Stimulated activated CD4-positive, alpha-beta T cell treated with anti-CD3 and anti-CD28 coated beads, Interleukin-1b, Interleukin-23, amount 100 ng/mL, for 24 hours (primary cell): ENCODE data around the gene SLC35E1.
A peak's percentile ranks its signal among the peaks of the same experiment; 100 is the strongest.

Source experiments
- DNase-seq, 4 experiments: peaks; one replicate each; pipeline ENCODE4 v3.0.0-alpha.2; 2020; ENCODE audit warnings: low read depth in 4 of 4, low spot score in 1 of 4

SLC35E1 gene

GRCh38 chr19:16582486-16583261 is 10.5 kb upstream of the SLC35E1 start:
- DNase-seq = no peak

DNA sequence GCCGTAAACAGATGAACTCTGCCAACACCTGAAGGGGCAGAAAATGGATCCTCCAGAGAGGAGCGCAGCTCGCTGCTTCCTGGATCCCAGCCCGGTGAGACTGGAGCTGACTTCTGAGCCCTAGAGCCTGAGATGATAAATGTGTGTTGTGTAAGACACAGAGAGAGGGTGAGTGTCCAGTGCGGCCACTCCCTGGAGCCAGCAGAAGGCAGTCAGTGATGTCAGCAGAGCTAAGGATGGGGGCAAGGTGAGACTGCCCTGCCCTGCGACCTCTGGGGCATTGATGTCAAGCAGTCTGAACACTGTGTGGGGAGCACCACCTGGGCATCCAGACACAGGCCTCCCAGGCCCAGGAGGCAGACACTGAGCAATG is 9.7 kb upstream of the SLC35E1 start:
- no peak for DNase-seq

DNA sequence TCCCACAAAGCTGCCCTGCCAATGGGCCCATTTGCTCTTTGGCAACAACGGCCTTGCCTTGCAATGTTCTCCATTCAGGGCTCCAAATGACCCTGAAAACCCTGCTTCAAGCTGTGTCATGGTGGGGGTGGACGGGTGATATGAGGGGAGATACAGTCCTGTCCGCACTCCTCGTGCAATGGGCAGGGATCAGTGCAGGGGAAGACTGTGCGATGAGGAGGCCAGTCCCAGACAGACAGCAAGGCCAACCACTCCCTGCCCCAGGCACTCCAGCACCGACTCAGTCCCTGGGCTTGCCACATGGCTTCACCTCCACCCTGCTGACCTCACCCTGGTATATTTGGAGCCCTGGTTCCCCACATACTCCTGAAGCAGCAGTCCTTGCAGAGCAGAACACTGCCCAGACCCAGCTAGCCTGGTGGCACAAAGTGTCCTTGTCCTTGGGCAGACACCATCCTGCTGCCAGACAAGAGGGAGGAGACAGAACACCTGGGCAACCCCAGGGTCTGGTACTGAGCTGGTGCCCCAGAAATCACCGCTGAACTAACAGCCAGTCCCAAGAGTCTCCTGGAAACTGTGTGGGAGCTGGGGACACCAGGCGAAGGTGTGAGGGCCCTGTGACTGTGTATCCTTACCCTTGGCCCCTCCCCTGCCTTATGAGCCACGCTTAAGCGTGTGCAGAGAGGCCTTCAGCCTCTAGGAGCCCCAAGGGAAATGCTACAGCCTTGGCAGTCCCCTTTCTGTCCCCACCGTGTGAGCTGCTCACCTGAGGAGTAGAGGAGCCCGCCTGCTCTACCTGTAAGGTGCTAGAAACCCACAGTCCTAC is 9.1 kb upstream of the SLC35E1 start:
- no peak for DNase-seq

GRCh38 chr19:16579381-16579780 is 7.2 kb upstream of the SLC35E1 start:
- no peak for DNase-seq

- no peak for DNase-seq
Measured at GRCh38 chr19:16577531-16577985, 5.3 kb upstream of the SLC35E1 start.

GRCh38 chr19:16576690-16577530 is 4.7 kb upstream of the SLC35E1 start:
- DNase-seq = no peak

- DNase-seq = no peak
Measured at GRCh38 chr19:16575861-16576689, 3.9 kb upstream of the SLC35E1 start.

- no peak for DNase-seq
Measured at GRCh38 chr19:16575282-16575681, 3.1 kb upstream of the SLC35E1 start.

DNA sequence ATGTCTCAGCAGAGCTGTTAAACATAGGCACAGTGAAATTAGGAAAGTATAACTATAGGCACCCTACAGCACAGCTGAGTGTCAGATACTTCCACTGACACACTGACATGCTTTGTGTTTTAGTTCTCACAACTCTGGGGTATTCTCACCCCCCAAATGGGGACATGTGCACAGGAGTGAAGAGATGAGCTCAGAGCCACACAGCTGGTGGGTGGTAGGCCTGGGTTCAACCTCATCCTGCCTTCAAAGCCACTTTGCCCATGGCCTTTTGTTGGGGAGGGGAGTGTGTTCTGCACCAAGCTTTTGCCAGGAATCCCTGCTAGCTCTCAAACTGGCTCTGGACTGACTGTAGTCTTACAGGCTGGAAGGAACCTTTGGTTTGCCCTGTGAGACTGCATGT is 1.7 kb upstream of the SLC35E1 start:
- DNase-seq = no peak

DNA sequence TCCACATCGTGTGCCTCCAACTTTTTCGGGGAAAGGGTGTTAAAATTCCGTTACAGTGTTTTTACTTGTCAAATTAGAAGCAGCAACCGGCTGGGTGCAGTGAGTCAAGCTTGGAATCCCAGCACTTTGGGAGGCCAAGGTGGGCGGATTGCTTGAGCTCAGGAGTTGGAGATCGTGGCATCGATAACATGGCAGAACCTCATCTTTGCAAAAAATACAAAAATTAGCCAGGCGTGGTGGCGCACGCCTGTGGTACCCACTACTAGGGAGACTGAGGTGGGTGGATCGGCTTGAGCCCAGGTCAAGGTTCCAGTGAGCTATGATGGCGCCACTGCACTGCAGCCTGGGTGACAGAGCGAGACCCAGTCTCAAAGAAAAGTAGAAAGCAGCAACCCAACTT is 1.1 kb upstream of the SLC35E1 start:
- DNase-seq = no peak

DNA sequence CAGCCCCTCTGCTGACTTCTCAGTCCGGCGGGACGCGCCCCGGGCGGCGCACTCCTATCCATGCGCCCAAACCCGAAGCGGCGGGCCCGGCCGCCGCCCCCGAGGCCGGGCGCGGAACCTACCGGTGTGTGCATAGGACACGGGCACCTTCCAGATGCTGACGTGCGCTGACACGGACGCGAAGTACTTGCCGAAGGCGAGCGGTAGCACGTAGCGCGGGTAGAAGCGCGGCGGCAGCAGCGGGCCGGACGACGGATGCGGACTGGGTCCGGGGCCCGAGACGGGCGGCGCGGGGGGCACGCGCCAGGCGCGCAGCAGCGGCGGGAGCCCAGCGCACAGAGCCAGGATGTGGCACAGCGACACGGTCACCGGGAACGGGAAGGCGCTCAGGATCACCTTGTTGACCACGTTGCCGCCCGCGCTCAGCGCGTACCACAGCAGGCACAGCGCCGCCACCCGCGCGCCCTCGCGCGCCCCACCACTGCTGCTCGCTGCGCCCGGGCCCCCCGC is 338 bp downstream of the SLC35E1 start:
- DNase-seq = peak in 1 of 4 experiments; percentile 28

GRCh38 chr19:16571283-16571682 is 932 bp downstream of the SLC35E1 start:
- no peak for DNase-seq

- no peak for DNase-seq
Measured at GRCh38 chr19:16569609-16570320, 2.5 kb downstream of the SLC35E1 start.

DNA sequence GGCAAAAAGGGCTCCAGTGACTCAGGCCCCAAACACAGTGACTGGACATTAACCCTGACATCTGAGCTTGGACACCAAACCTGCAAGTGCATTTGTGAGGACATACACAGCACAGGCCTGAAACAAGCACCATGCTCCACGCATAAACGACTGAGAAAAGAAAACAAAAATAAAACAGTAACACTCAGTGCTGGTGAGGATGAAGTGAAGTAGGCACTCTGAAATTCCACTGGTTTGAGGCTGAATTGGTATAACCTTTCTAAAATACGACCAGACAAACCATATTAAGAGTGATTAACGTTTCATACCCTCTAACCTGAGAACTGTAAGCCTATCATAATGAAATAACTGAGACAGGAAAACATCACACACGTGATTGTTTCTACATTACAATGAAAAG is 5.5 kb downstream of the SLC35E1 start:
- no peak for DNase-seq

DNA sequence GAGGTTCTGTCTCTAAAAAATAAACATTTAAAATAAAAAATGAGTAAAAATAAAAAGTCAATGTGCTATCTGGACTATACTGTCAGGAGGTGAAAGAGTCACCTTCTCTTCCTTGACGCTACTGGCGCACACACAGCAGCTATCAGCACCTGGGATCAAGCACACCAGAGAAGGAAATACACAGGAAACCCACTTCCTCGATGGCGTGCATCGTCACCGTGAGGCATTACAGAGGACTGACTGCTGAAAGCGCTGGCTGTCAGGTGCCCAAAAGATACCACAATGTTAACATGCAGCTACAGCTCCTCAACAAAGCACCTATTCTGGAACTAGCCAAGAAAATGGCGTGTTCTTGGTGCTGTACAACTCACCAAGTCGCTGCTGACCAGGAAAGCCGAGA is 6.1 kb downstream of the SLC35E1 start:
- DNase-seq = no peak

GRCh38 chr19:16564842-16565241 is 7.4 kb downstream of the SLC35E1 start:
- no peak for DNase-seq

DNA sequence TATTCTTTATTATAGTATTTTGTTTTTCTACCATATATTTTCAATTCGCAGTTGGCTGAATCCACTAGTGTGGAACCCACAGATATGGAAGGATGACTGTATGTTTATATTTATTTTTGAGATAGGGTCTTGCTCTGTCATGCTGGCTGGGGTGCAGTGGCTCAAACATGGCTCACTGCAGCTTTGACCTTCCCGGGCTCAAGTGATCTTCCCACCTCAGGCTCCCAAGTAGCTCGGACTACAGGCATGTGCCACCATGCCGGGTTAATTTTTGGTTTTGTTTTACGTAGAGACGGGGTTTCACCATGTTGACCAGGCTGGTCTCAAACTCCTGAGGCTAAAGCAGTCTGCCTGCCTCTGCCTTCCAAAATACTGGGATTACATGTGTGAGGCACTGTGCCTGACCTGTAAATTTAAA is 9.6 kb downstream of the SLC35E1 start:
- DNase-seq = no peak

DNA sequence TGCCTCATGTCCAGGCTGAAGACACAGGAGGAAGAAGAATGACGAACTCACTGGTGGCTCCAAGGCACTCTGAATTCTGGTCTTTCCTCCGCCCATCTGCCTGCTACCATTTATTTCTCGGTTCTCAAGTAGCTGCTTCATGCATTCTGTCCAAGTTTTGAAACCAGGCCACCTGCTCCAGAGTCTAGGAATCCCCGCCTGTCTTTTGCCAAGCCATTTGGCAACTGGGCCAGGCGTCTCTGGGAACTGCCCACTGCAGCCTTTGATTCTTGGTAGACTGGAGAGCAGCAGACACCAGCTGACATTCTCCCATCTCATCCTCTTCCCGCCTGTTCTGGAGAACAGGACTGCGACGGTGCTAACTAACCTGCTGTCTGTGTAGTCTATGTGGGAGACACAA is 10.8 kb downstream of the SLC35E1 start:
- no peak for DNase-seq

DNA sequence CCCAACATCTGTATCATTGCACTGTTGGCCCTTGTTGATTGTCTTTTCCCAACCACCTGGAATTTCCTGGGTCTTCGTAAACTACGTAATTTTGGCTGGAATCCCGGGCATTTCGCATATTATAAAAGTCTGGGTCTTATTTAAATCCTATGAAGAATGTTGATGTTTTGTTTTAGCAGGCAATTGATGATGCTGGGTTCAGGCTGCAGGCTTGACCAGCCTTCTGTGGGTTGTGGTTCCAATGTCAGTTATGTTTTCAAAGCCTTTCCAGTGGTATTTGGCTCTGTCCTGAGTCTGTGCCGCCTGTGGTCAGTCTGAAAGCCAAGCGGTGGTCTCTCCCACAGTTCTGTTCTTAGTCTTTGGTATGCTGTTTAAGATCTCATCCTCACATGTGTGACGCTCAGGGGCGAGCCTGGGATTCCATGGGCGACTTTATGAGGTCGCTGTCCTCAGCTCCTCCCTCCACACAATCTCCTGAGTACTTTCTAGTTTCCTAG is 12.4 kb downstream of the SLC35E1 start:
- DNase-seq = no peak

DNA sequence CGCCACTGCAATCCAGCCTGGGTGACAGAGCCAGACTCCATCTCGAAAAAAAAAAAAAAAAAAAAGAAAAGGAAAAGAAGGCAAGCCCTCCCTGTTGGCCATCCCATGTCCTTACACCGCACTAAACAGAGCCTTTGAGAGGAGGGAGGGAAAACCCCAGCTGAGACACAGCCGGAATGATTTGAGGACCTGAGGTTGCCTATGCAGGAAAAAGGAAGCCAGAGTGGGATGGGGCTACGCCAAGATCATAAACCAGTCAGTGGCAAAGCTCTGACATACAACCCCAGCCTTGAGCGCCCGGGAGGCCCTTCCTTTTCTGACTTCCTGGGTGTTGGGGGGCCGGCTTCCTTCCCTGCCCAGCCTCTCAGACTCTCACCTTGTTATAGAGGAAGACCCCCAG is 17.4 kb downstream of the SLC35E1 start:
- DNase-seq = no peak
